SH-SY5Y (cell line): ENCODE measurements around the gene GDPGP1.

ENCODE experiments used
- GATA2 ChIP-seq: IDR thresholded peaks from 2 replicates; pipeline ENCODE4 v1.6.1; 2011; ENCODE audit warnings: mild to moderate bottlenecking, low read depth, low read length
- GATA3 ChIP-seq: IDR thresholded peaks from 2 replicates; pipeline ENCODE4 v1.6.1; 2011; ENCODE audit warnings: low read depth, mild to moderate bottlenecking, low read length, moderate library complexity

GDPGP1 gene

DNA sequence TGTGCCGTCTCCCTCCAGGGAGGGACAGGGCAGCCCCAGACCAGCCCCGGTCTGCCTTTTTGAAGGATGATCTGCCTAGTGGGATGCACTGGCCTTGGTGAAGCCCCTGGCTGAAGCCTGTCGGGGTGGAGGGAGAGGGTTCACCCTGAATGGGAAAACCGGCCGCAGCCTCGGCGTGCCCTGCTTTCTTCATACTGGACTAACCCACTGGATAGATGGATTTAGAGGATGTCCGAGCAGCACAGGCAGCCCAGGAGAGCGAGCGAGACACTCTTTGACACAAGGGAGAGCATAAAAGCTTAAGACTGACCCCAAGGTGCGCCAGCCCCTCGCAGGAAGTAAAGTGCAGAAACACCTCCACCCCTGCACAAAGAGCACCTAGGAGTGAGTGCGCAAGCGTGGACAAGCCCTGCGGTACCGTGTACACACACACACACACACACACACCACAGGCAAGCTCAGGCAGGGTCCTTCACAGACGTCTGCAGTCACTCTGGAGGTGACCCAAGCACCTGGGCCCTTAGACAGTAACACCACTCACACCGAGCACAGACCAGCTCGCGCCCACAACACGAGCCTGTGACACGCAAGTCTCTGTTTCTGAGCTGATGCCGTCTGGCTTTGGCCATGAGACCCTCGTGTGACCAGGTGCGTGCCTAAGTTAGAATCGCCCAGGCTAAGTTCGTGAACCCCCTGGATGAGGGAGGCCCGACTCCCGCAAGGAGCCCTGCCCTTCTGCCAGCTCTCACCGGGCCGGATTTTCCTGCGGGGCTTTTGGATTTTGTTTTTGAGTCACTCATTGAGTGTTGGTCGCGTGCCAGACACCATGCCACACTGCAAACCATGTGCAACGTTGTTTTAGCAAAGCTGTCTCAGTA is 21.5 kb upstream of the GDPGP1 start:
- TF ChIP-seq GATA2 (no peak), GATA3 (no peak)

DNA sequence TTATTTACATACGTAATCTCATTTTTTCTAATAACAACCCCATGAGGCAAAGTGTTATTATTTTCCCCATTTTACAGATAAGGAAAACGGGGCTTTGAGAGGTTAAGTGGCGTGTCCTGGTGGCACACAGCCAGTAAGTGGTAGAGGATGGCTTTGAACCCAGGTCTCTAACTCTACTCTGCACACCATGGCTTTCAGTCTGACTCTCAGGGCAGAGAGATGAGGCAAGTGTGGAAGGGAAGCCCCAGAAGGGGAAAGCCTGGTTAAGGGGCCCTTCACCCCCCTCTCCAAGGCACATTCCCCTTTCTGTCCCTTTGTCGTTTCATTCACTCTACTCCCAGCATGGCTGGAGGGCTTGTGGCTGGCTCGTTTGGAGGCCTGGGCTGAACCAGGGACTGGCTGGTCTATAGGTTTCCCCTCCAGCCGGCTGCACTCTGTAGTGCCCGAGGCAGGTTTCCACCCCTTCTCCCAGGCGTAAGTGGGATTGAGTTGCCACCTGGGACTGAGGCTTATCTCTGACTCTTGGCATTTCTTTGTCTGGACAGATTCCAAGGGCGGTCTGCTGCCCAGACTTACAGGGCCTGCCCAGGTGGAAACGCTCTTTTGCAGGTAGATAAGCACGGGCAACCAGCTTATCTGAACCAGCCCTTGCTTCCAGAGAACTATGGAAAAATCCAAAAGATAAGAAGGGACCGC is 20.7 kb upstream of the GDPGP1 start:
- no peak for TF ChIP-seq GATA3
- TF ChIP-seq GATA2: no peak

DNA sequence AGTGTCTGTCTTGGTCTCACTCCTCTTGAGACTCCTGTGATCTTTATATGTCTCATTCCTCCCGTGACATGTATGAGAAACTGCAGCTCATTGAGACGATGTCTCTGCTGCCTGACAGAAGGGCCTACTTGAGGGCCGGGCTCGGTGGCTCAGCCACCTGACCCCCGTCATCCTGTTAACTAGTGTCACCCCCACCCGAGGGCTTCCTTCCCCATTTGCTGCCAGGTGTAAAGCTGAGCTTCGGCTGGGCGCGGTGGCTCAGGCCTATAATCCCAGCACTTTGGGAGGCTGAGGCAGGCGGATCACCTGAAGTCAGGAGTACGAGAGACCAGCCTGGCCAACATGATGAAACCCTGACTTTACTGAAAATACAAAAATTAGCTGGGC is 20.2 kb upstream of the GDPGP1 start:
- TF ChIP-seq GATA2 (no peak), GATA3 (no peak)

DNA sequence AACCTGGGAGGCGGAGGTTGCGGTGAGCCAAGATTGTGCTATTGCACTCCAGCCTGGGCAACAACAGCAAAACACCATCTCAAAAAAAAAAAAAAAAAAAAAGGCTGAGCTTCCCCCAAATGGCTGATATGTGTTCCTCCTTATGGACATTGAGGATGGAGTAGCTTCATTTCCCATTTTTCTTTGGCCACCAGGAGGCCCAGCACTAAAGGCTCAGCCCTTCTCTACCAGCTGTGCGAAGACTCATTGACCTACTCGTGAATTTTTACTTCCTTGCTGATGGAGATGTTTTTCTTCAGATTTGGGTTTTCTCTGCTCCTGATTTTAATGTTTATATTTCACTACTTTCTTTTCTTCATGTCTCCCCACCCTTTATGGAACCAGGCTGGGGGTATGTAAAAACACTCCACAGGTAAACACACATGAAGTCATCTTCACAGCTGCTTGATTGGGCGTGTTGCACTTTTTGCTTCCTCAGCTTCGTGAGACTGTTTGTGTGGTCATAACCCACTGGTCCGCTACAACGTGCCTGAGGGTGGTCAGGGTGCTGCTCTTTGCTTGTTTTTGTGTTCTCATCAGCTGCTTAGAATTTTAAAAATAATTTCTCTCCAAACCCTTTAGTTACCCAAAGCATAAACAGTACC is 19.3 kb upstream of the GDPGP1 start:
- no peak for TF ChIP-seq GATA2
- TF ChIP-seq GATA3: no peak

DNA sequence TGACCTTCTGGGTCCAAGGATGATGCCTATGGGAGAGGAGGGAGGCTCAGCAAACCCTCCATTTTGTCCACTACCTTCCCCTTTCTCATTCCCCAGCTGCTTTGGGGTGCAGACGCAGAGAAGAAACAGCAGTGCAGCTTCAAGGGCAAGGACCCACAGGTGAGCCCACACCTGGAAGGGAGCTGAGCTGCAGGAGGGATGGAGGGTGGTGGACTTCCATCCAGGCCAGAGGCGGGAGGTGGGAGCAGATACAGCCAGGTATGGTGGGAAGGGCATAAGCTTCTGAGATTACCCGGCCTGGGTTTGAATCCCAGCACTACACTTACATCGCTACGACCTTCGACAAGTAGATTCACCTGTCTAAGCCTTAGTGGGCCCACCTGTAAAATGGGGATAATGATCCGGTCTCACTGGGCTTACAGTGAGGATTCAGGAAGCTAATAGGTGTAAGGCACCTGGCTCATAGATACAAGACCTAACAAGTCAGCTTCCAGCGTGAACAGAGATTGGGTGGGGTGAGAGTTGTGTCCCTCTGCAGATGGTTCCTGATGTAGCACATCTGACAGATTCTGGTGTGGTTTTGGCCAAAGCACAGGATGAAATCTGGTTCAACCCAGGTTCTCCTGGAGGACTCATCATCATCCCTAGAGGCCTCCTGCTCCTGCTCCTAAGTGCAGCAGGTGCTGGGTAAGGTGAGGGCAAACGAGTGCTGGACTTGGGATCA is 16.2 kb upstream of the GDPGP1 start:
- TF ChIP-seq GATA3: no peak
- no peak for TF ChIP-seq GATA2

DNA sequence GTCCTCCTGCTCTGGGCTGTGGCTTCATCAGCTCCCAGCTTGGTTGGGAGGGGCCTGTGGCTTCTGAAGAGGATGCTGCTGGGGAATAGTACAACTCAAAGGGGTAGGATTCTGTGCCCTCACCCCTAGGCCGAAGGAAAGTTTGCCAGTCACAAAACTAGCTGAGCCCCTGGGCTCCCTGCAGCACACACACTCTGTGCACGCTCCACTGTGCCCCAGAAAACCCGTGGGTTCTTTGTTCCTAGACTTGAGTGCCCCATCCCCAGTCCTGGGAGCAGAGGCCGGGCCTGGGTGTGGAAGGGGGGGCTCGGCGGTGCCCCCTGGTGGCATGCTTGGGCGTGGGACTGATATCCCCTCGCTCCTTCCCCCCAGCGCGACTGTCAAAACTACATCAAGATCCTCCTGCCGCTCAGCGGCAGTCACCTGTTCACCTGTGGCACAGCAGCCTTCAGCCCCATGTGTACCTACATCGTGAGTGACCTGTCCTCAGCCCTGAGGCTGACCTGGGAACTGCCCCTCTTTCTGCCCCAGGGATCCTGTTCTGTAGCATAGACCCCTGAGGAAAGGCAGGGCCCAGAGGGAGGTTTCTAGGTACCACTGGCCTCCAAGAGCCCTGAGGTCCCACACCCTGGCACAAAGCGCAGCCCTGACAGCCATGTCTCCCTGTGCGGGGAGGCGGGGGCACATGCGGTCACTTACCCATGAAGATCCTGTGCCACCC is 14.4 kb upstream of the GDPGP1 start:
- TF ChIP-seq GATA3 (no peak), GATA2 (no peak)

DNA sequence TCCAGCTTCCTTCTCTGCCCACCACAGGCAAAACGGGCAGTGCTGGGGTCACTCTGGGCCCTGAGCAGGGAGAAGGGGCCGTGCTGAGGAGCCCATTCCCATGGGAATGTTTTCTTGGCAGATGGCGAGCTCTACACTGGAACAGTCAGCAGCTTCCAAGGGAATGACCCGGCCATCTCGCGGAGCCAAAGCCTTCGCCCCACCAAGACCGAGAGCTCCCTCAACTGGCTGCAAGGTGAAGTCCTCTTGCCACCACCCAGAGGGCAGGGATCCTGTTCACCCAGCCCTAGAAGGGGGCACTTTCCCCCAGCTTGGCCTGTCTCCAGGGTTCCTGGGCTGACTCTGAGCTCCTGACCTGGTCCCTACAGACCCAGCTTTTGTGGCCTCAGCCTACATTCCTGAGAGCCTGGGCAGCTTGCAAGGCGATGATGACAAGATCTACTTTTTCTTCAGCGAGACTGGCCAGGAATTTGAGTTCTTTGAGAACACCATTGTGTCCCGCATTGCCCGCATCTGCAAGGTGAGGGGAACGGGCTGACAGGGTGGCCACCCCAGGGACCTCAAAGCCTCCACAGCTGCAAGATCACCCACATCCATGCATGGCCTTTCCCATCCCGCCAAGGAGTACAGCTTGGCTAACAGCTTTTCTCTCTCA is 12.6 kb upstream of the GDPGP1 start:
- no peak for TF ChIP-seq GATA3

DNA sequence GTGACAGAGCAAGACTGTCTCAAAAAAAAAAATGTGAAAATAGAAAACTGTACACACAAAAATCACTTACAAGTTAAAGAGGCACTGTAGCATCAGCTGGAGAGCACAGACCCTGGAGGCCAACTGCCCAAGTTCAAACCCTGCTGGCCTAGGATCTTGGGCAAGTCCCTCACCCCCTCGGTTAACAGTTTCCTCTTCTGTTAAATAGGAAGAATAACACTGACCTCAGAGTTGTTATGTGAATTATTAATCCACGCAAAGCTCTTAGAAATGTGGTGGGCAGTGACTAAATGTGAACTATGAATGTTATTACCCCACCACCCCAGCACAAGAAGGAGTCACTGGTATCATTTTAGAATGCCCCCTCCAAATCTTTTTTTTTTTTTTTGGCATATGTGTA is 11.5 kb upstream of the GDPGP1 start:
- TF ChIP-seq GATA2 (no peak), GATA3 (no peak)

DNA sequence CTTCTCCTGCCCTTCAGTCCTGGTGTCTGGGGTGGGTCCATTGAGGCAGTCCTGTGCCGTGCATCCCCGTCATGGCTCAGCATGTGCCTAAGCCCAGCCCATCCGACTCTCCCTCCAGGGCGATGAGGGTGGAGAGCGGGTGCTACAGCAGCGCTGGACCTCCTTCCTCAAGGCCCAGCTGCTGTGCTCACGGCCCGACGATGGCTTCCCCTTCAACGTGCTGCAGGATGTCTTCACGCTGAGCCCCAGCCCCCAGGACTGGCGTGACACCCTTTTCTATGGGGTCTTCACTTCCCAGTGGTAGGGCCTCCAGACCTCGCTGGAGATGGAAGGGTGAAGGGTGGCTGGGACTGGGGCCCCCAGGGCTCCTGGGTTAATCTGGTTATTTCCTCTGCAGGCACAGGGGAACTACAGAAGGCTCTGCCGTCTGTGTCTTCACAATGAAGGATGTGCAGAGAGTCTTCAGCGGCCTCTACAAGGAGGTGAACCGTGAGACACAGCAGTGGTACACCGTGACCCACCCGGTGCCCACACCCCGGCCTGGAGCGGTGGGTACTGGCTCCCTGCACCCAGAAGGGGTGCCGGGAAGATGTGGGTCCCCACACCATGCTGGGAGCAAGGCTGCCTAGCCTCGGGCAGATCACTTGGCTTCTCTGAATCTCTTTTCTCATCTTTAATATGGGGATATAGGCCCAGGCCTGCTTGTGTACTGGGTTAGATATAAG is 10.4 kb upstream of the GDPGP1 start:
- TF ChIP-seq GATA2 (no peak), GATA3 (no peak)

DNA sequence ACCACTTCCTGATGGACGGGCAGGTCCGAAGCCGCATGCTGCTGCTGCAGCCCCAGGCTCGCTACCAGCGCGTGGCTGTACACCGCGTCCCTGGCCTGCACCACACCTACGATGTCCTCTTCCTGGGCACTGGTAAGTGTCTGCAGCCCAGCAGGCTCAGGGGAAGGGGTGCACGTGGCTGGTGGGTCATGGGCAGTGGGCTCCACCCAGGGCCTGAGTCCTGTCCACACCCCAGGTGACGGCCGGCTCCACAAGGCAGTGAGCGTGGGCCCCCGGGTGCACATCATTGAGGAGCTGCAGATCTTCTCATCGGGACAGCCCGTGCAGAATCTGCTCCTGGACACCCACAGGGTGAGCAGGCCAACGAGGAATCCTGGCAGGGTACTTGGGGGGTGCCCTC is 9.0 kb upstream of the GDPGP1 start:
- no peak for TF ChIP-seq GATA3

DNA sequence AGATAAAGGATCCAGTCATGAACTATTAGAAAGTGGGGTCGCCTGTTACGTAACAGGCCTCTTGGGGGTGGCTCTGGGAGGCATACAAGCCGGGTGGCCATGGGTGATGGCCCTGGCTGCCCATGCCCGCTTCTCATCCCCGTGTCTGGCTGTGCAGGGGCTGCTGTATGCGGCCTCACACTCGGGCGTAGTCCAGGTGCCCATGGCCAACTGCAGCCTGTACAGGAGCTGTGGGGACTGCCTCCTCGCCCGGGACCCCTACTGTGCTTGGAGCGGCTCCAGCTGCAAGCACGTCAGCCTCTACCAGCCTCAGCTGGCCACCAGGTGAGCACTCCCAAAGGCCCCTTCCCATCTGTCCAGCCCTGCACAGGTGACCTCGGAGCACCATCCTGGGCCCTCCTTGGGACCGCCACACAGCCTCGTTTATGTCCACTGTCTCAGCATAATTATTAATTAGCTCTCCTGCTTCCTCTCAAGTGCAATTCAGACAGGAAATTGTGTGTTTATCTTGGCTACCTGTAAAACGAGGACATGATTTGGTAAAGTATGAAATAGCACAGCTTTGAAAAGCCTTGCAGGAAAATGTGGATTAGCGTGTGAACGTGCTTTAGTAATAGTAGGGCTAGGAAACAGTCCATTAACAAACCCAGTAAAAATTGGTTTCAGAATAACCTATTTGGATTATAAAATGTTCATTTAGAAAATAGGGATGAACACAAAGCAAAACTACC is 8.3 kb upstream of the GDPGP1 start:
- no peak for TF ChIP-seq GATA3
- TF ChIP-seq GATA2: no peak

DNA sequence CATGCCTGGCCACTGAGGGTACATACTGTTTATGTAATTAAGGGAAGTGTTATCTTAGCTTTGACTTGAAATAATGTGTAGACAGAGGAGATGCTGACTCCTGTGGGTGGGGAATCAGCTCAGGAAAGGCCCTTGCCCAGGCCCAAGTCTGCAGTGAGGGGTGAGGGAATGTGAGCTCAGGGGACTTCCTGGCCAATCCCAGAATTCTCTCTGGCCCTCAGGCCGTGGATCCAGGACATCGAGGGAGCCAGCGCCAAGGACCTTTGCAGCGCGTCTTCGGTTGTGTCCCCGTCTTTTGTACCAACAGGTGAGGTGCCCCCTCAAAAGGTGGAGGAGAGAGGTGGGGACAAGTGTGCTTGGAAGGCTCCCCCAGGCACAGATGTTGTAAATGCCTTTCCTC is 6.7 kb upstream of the GDPGP1 start:
- TF ChIP-seq GATA3 (no peak), GATA2 (no peak)

DNA sequence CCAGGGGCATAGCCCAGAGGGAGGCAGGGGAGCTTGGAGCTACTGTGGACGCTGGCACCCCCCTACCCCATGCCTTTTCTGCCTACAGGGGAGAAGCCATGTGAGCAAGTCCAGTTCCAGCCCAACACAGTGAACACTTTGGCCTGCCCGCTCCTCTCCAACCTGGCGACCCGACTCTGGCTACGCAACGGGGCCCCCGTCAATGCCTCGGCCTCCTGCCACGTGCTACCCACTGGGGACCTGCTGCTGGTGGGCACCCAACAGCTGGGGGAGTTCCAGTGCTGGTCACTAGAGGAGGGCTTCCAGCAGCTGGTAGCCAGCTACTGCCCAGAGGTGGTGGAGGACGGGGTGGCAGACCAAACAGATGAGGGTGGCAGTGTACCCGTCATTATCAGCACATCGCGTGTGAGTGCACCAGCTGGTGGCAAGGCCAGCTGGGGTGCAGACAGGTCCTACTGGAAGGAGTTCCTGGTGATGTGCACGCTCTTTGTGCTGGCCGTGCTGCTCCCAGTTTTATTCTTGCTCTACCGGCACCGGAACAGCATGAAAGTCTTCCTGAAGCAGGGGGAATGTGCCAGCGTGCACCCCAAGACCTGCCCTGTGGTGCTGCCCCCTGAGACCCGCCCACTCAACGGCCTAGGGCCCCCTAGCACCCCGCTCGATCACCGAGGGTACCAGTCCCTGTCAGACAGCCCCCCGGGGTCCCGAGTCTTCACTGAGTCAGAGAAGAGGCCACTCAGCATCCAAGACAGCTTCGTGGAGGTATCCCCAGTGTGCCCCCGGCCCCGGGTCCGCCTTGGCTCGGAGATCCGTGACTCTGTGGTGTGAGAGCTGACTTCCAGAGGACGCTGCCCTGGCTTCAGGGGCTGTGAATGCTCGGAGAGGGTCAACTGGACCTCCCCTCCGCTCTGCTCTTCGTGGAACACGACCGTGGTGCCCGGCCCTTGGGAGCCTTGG is 5.9 kb upstream of the GDPGP1 start:
- TF ChIP-seq GATA3 (no peak), GATA2 (no peak)
